RWPE1 (cell line): ENCODE data around the gene KCNMA1.

Experiments used
- CTCF ChIA-PET: fragments of 350-600 bp; sonication (Branson Sonifier 250); formaldehyde crosslinking; extraction: SDS; loops from one replicate; lab custom pipeline; 2021; lab: Yijun Ruan, JAX
- POLR2A ChIA-PET: fragments of 400-600 bp; formaldehyde crosslinking; extraction: SDS; loops from one replicate; lab custom pipeline; 2020; ENCODE audit warnings: antibody characterized with exemption; ENCODE audit not compliant: low non-redundant PET; lab: Yijun Ruan, JAX
- DNase-seq: peaks from one replicate; pipeline ENCODE4 v3.0.0; 2012; ENCODE audit warnings: low spot score
- H3K27ac ChIP-seq: fragments of 450-650 bp; 2 replicates; pipeline ENCODE4 v1.5.1; 2017
- CTCF ChIP-seq: fragments of 450-650 bp; conservative IDR thresholded peaks from 2 replicates; pipeline ENCODE4 v1.5.1; 2017; ENCODE audit warnings: low read depth, mild to moderate bottlenecking

KCNMA1 gene

DNA sequence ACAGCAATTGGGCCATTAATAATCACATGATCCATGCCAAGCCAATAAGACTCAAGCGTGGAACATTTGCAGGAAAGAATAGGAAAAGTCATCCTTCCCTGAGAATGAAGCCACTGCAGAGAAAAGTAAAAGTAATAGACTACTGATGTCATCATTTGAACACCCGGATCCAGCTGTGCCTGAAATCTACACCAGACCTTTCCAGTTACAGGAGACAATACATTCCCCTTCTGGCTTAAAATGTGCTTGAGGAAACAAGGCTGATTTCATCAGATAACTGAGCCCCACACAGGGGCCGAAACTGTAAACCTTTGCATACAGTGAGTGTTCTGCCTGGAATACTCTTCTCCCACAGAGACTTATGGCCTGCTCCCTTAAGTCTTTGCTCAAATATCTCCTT lies 232.8 kb downstream of the KCNMA1 start:
- no peak for DNase-seq
- ChIA-PET CTCF (interaction anchor here (1.1 kb wide), 1 partner anchor 15 kb away, joined by 3 read pairs; no protein-coding TSS in a partner anchor), POLR2A (no interaction called here)
- no peak for TF ChIP-seq CTCF
- H3K27ac ChIP-seq = no peak overlapping the region

GRCh38 chr10:77403761-77404160 lies 233.8 kb downstream of the KCNMA1 start:
- no peak for DNase-seq
- no peak overlapping the region for H3K27ac ChIP-seq
- TF ChIP-seq CTCF = no peak
- ChIA-PET POLR2A (no interaction called here), CTCF (no interaction called here)

DNA sequence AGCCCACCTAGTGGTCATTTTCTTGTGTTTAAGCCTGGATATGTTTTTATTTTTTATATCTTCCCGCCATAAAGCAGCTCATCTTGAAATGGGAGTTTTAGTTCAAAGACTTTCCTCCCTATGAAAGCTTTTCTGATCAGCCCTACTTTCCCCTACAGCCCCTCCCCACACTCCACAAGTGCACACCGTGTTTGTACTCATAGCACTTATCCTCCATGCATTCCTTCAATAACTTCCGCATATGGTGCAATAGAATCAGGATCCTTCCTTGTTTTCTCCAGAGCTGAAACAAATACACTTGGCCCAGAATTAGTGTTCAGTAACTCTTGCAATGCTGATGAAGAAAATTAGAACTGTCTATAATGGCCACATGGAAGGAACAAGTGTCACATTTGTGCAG lies 235.9 kb downstream of the KCNMA1 start:
- no peak overlapping the region for H3K27ac ChIP-seq
- ChIA-PET POLR2A (no interaction called here), CTCF (interaction anchor here (0.6 to 2.0 kb wide), 2 partner anchors 9 to 27 kb away, joined by 3 to 4 read pairs; no protein-coding TSS in a partner anchor)
- DNase-seq = no peak
- TF ChIP-seq CTCF = no peak

DNA sequence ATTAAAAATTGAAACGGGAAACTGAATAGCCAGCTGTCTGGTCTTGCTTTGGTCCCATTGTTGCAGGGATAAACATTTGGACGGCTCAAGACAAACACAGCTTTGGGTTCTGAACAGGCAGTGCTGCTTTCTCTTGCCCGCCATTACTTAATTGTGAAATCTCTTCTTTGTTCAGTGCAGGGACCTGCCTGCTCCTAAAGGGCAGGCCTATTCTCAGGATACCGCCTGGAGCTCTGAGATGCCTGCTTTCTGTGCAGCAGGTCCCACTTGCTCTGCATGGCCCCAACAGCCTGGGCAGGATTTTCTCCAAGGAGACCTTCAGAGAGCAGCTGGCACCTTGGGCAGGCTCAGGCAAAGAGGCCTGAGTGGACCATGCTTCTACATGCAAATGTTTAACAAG lies 237.6 kb downstream of the KCNMA1 start:
- no peak for TF ChIP-seq CTCF
- ChIA-PET POLR2A (no interaction called here), CTCF (interaction anchor here (0.5 to 0.6 kb wide), 2 partner anchors 10 to 136 kb away, joined by 3 read pairs; no protein-coding TSS in a partner anchor)
- no peak for DNase-seq
- H3K27ac ChIP-seq = peak overlapping the region; percentile 44; the same call in 1 of the 2 replicates

DNA sequence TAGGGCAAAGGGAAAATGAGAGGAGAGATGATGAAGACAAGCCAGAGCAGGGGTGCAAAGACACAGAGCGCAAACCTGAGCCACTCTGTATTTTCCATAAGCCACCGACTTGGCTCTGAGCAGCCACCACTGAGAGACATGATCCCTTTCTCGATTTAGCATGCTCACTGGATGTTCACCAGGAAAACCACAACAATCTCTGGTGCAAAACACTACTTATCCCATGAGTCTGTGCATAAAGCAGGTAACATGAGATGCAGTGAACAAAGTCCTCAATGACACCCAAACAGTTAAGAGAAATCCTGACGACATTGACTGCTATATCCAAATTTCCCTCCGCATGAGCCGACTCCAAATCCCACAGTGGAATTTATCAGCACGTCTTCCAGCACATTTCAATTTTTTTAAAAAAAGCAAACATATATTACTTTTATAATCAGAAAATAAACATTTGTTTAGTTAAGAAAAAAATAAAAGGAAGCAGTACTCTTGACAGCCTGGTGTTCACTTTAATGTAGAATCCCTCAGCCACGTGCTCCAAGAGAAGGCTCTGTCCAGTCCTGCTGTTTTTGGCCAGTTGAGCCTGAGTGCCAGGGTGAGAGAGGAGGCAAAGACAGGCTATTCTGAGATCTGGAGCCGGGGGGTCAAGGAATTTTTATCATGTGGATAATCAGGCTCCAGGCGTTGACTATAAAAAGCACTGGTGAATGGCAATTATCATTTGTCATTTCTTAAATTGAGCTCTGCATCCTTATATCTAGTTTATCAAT lies 238.4 kb downstream of the KCNMA1 start:
- DNase-seq = no peak
- CTCF ChIA-PET = no interaction called here
- no peak for TF ChIP-seq CTCF
- POLR2A ChIA-PET = no interaction called here
- no peak overlapping the region for H3K27ac ChIP-seq

DNA sequence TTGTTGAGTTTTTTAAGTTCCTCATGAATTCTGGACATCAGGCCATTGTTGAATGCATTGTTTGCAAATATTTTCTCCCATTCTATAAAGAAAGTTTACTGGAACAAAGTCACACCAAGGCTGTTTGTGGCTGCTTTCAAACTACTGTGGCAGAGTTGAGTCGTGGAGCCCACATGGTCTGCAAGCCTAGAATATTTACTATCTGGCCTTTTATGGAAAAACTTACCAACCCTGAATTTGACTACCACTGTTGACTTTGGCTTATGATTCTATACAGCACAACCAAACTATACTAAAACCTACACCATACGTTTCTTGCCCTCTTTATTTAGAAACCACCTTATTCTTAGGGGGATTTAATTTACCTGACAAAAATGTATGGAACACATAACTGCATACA lies 239.1 kb downstream of the KCNMA1 start:
- no peak overlapping the region for H3K27ac ChIP-seq
- TF ChIP-seq CTCF = no peak
- POLR2A ChIA-PET = no interaction called here
- DNase-seq = no peak
- CTCF ChIA-PET = no interaction called here
